ENCODE results near the gene MYOZ2. TPM values are rescaled to one million over a fixed set of nuclear protein-coding genes. Genes with fewer than 3 reads are reported as not detected.

The MYOZ2 gene
- total RNA-seq, 1 experiment from 2014 or later: not detected

DNA sequence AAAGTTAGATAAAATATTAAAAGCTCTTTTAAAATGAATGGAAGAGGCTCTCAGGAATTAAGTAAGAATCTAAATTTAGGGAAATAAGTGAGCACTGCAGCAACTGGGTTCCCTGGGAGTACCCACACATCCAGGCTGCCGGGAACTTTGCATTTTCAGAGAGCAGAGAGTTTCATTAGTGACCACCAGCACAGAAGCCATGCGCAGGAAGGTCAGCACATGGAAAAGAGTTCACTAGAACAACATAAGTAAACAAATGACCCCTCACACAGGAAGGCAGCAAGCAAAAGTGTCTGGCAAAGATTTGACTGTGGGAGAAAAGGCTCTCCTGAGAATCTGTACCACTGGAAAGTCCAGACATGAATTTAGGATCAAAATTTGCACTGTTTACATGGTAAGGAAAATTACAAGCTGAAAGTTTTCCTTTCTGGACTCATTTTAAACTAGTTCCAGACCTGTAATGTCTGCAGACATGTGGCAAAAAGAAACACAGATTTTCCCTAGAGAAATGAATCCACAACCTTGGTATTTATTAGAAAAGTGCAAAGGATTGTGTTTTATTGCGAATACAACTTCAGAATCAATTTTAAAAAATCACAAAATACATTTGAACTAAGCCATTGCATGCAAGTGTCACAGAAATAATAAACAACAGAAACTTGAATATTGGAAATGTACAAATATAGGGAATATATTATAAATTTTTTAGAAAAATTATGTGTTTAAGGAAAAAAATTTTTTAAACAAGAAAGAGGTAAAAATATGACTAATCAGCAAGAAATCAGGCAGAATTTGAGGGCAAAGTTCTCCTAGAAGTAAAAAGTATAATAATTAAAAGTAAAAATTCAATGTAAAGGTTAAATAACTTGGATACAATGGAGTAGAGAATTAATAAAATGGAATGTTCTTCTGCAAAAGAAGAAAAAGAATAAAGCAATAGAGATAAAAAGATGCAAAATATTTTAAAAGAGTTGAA, 18.4 kb upstream of the MYOZ2 start:
- H3K4me1 ChIP-seq (ENCODE audit: low read length): no peaks in the 10 kb centered on the region
- H3K9me3 ChIP-seq (ENCODE audit: low read length): no peaks in the 10 kb centered on the region
- no peak overlapping the region for H3K9ac ChIP-seq (ENCODE audit: low read length)
- no peak overlapping the region for H3K4me3 ChIP-seq (ENCODE audit: low read length)
- no peaks in the 10 kb centered on the region for H3K79me2 ChIP-seq (ENCODE audit: low read length)
- no peak for DNase-seq
- H3K27ac ChIP-seq (ENCODE audit: low read length): no peak overlapping the region
- H3K27me3 ChIP-seq (ENCODE audit: low read length): no peaks in the 10 kb centered on the region
- no peak overlapping the region for H2AFZ ChIP-seq (ENCODE audit: low read length)
- no peak overlapping the region for H3K4me2 ChIP-seq (ENCODE audit: low read depth, low read length, poor library complexity, severe bottlenecking)
- H3K36me3 ChIP-seq (ENCODE audit: insufficient read depth, low read length): no peaks in the 10 kb centered on the region
- no peaks in the 10 kb centered on the region for H4K20me1 ChIP-seq (ENCODE audit: insufficient read depth, low read depth, low read length)
- no peaks in the 10 kb centered on the region for H3K9me2 ChIP-seq (replicated peaks; ENCODE audit: insufficient read depth, low read length)

GRCh38 chr4:119118397-119118796, 17.2 kb upstream of the MYOZ2 start:
- H3K79me2 ChIP-seq (ENCODE audit: low read length): no peaks in the 10 kb centered on the region
- DNase-seq: no peak
- no peak overlapping the region for H3K4me3 ChIP-seq (ENCODE audit: low read length)
- H3K9ac ChIP-seq (ENCODE audit: low read length): no peak overlapping the region
- no peaks in the 10 kb centered on the region for H3K9me3 ChIP-seq (ENCODE audit: low read length)
- H4K20me1 ChIP-seq (ENCODE audit: insufficient read depth, low read depth, low read length): no peaks in the 10 kb centered on the region
- H3K9me2 ChIP-seq (replicated peaks; ENCODE audit: insufficient read depth, low read length): no peaks in the 10 kb centered on the region
- H3K4me2 ChIP-seq (ENCODE audit: low read depth, low read length, poor library complexity, severe bottlenecking): no peak overlapping the region
- H2AFZ ChIP-seq (ENCODE audit: low read length): no peak overlapping the region
- H3K4me1 ChIP-seq (ENCODE audit: low read length): no peaks in the 10 kb centered on the region
- no peak overlapping the region for H3K27ac ChIP-seq (ENCODE audit: low read length)
- H3K36me3 ChIP-seq (ENCODE audit: insufficient read depth, low read length): no peaks in the 10 kb centered on the region
- no peaks in the 10 kb centered on the region for H3K27me3 ChIP-seq (ENCODE audit: low read length)

DNA sequence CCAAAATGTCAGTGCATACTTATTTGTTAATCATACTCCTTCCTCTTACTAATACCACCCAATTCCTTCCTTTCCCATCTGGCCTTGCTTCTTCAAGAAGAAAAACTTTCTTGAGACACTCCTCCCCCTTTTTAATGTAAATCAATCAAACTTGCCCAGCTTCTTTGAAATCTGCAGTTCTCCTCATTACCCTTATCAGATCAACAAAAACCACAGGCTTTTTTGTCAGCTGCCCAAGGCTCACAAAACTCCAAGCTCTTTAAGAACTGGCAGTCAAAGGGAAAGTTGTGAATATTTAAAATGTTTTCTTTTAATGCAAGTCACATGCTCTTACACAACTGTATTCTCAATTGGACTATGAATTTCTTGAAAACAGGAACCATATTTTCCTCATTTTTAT, 11.3 kb upstream of the MYOZ2 start:
- Histone ChIP-seq H3K4me1 (ENCODE audit: low read length) (no peaks in the 10 kb centered on the region), H3K4me3 (ENCODE audit: low read length) (no peak overlapping the region), H4K20me1 (ENCODE audit: insufficient read depth, low read depth, low read length) (no peaks in the 10 kb centered on the region), H3K9me2 (replicated peaks; ENCODE audit: insufficient read depth, low read length) (no peaks in the 10 kb centered on the region), H3K36me3 (ENCODE audit: insufficient read depth, low read length) (no peaks in the 10 kb centered on the region), H3K9me3 (ENCODE audit: low read length) (no peaks in the 10 kb centered on the region), H2AFZ (ENCODE audit: low read length) (no peak overlapping the region), H3K9ac (ENCODE audit: low read length) (no peak overlapping the region), H3K27ac (ENCODE audit: low read length) (no peak overlapping the region), H3K79me2 (ENCODE audit: low read length) (no peaks in the 10 kb centered on the region), H3K4me2 (ENCODE audit: low read depth, low read length, poor library complexity, severe bottlenecking) (no peak overlapping the region), H3K27me3 (ENCODE audit: low read length) (no peaks in the 10 kb centered on the region)
- DNase-seq: no peak

DNA sequence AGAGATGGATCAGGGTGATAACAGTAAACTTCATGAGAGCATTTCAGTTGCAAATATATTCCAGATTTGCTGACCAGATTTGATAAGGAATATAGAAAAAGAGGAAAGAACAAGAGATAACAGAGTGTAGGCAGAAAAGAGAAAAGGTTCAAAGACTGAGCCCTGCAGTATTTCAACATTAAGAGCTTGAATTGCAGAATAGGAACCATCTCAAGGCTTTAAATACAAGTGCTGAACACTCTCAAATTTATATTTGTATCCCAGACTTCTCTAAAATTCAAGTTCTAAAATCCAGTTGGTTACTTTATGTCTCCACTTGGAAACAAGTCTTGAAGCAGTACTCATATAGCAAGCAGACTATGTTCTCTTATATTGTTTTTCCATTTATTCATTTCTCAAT, 9.7 kb upstream of the MYOZ2 start:
- Histone ChIP-seq H3K4me2 (ENCODE audit: low read depth, low read length, poor library complexity, severe bottlenecking) (no peak overlapping the region), H3K36me3 (ENCODE audit: insufficient read depth, low read length) (no peaks in the 10 kb centered on the region), H3K4me3 (ENCODE audit: low read length) (no peak overlapping the region), H3K4me1 (ENCODE audit: low read length) (no peaks in the 10 kb centered on the region), H3K9ac (ENCODE audit: low read length) (no peak overlapping the region), H3K79me2 (ENCODE audit: low read length) (no peaks in the 10 kb centered on the region), H3K27ac (ENCODE audit: low read length) (no peak overlapping the region), H4K20me1 (ENCODE audit: insufficient read depth, low read depth, low read length) (no peaks in the 10 kb centered on the region), H3K9me3 (ENCODE audit: low read length) (no peaks in the 10 kb centered on the region), H2AFZ (ENCODE audit: low read length) (no peak overlapping the region), H3K9me2 (replicated peaks; ENCODE audit: insufficient read depth, low read length) (no peaks in the 10 kb centered on the region), H3K27me3 (ENCODE audit: low read length) (no peaks in the 10 kb centered on the region)
- no peak for DNase-seq

DNA sequence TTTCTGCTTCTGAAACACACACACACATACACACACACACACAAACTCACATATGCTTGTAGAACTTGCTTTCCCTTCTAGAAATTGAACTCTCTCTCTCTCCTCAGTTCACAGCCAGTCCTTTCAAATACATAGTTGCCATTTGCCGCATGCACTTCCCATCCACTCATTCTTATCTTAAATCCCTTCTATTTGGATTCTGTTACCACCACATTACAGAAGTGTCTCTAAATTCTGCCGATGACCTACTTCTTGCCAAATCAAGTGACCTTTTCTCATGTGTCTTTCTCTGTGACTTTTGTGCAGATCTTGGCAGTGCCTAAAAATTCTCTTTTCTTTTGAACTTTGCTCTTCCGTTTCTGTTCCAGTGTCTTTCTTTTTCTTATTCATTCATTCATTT, 7.5 kb upstream of the MYOZ2 start:
- H3K9me2 ChIP-seq (replicated peaks; ENCODE audit: insufficient read depth, low read length): no peaks in the 10 kb centered on the region
- H3K4me2 ChIP-seq (ENCODE audit: low read depth, low read length, poor library complexity, severe bottlenecking): no peak overlapping the region
- H3K27me3 ChIP-seq (ENCODE audit: low read length): no peaks in the 10 kb centered on the region
- no peaks in the 10 kb centered on the region for H4K20me1 ChIP-seq (ENCODE audit: insufficient read depth, low read depth, low read length)
- no peaks in the 10 kb centered on the region for H3K4me1 ChIP-seq (ENCODE audit: low read length)
- DNase-seq: no peak
- H3K9ac ChIP-seq (ENCODE audit: low read length): no peak overlapping the region
- H3K27ac ChIP-seq (ENCODE audit: low read length): no peak overlapping the region
- no peaks in the 10 kb centered on the region for H3K9me3 ChIP-seq (ENCODE audit: low read length)
- H3K79me2 ChIP-seq (ENCODE audit: low read length): no peaks in the 10 kb centered on the region
- no peak overlapping the region for H2AFZ ChIP-seq (ENCODE audit: low read length)
- H3K4me3 ChIP-seq (ENCODE audit: low read length): no peak overlapping the region
- no peaks in the 10 kb centered on the region for H3K36me3 ChIP-seq (ENCODE audit: insufficient read depth, low read length)

- Histone ChIP-seq H3K27ac (ENCODE audit: low read length) (no peak overlapping the region), H3K4me3 (ENCODE audit: low read length) (no peak overlapping the region), H3K9ac (ENCODE audit: low read length) (no peak overlapping the region), H3K9me3 (ENCODE audit: low read length) (no peaks in the 10 kb centered on the region), H3K36me3 (ENCODE audit: insufficient read depth, low read length) (no peaks in the 10 kb centered on the region), H2AFZ (ENCODE audit: low read length) (no peak overlapping the region), H3K4me1 (ENCODE audit: low read length) (no peaks in the 10 kb centered on the region), H3K9me2 (replicated peaks; ENCODE audit: insufficient read depth, low read length) (no peaks in the 10 kb centered on the region), H3K79me2 (ENCODE audit: low read length) (no peaks in the 10 kb centered on the region), H3K4me2 (ENCODE audit: low read depth, low read length, poor library complexity, severe bottlenecking) (no peak overlapping the region), H3K27me3 (ENCODE audit: low read length) (no peaks in the 10 kb centered on the region), H4K20me1 (ENCODE audit: insufficient read depth, low read depth, low read length) (no peaks in the 10 kb centered on the region)
- DNase-seq: no peak
Observed at GRCh38 chr4:119130365-119131065, 5.1 kb upstream of the MYOZ2 start.

GRCh38 chr4:119131164-119131563, 4.5 kb upstream of the MYOZ2 start:
- Histone ChIP-seq H3K4me2 (ENCODE audit: low read depth, low read length, poor library complexity, severe bottlenecking) (no peak overlapping the region), H4K20me1 (ENCODE audit: insufficient read depth, low read depth, low read length) (no peaks in the 10 kb centered on the region), H3K9me3 (ENCODE audit: low read length) (no peaks in the 10 kb centered on the region), H3K27ac (ENCODE audit: low read length) (no peak overlapping the region), H2AFZ (ENCODE audit: low read length) (no peak overlapping the region), H3K4me1 (ENCODE audit: low read length) (no peaks in the 10 kb centered on the region), H3K9me2 (replicated peaks; ENCODE audit: insufficient read depth, low read length) (no peaks in the 10 kb centered on the region), H3K4me3 (ENCODE audit: low read length) (no peak overlapping the region), H3K36me3 (ENCODE audit: insufficient read depth, low read length) (no peaks in the 10 kb centered on the region), H3K27me3 (ENCODE audit: low read length) (no peaks in the 10 kb centered on the region), H3K79me2 (ENCODE audit: low read length) (no peaks in the 10 kb centered on the region), H3K9ac (ENCODE audit: low read length) (no peak overlapping the region)
- DNase-seq: no peak

DNA sequence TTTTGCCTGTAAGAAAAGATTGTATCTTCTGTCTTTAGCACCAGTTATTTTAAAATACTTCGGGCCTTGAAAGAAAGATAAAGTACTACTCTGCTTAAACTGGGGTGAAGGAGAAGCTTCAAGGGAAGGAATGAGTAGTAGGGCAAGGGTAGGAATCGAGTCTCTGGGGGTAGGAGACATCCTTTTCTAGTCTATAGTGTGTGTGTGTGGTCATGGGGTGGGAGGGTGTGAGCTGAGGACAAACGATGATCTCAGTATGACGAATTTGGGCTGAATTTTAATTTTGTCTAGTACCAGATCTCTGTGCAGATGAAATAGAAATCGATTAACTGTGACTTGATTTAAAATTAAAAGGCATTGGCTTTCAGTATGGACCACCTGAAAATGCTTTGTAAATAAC, 3.3 kb upstream of the MYOZ2 start:
- Histone ChIP-seq H3K4me2 (ENCODE audit: low read depth, low read length, poor library complexity, severe bottlenecking) (no peak overlapping the region), H4K20me1 (ENCODE audit: insufficient read depth, low read depth, low read length) (no peaks in the 10 kb centered on the region), H3K9ac (ENCODE audit: low read length) (no peak overlapping the region), H3K4me3 (ENCODE audit: low read length) (no peak overlapping the region), H3K9me2 (replicated peaks; ENCODE audit: insufficient read depth, low read length) (no peaks in the 10 kb centered on the region), H3K79me2 (ENCODE audit: low read length) (no peaks in the 10 kb centered on the region), H2AFZ (ENCODE audit: low read length) (no peak overlapping the region), H3K27ac (ENCODE audit: low read length) (no peak overlapping the region), H3K27me3 (ENCODE audit: low read length) (no peaks in the 10 kb centered on the region), H3K36me3 (ENCODE audit: insufficient read depth, low read length) (no peaks in the 10 kb centered on the region), H3K9me3 (ENCODE audit: low read length) (no peaks in the 10 kb centered on the region), H3K4me1 (ENCODE audit: low read length) (no peaks in the 10 kb centered on the region)
- DNase-seq: no peak

All from Karpas-422 (cell line).